SK-N-SH (cell line): ENCODE results near the gene MYOM1. TPM values are rescaled to one million over a fixed set of nuclear protein-coding genes. Genes with fewer than 3 reads are reported as not detected.

Experiments used
- CTCF ChIA-PET: fragments of 300-600, 350-600 bp; formaldehyde crosslinking; extraction: SDS; loops from one replicate; lab custom pipeline; 2021; lab: Yijun Ruan, JAX
- POLR2A ChIA-PET: fragments of 350-600 bp; sonication (Branson Sonifier 250); formaldehyde crosslinking; extraction: SDS; loops from one replicate; lab custom pipeline; 2020; ENCODE audit warnings: antibody characterized with exemption, inconsistent platforms; lab: Yijun Ruan, JAX
- DNase-seq: peaks from one replicate; pipeline ENCODE4 v3.0.0; 2012
- H2AFZ ChIP-seq: fragments of 200-600 bp; sonication (generic); 2 replicates; pipeline ENCODE4 v1.8.1; 2016; ENCODE audit warnings: antibody characterized with exemption, mild to moderate bottlenecking, low read depth
- H3F3A ChIP-seq: fragments of 200-600 bp; sonication (generic); replicated peaks from 2 replicates; pipeline ENCODE3; 2016; ENCODE audit warnings: antibody characterized with exemption, mild to moderate bottlenecking; ENCODE audit not compliant: insufficient read depth
- H3K27ac ChIP-seq, 2 experiments: fragments of 200-500 bp in 1 of 2; fragments of 200-600 bp in 1 of 2; sonication (Bioruptor generic) in 1 of 2; sonication (generic), shearing (Covaris generic) in 1 of 2; 2 replicates each; pipeline versions ENCODE4 v1.5.1 to v1.6.1; 2014 to 2016; ENCODE audit warnings: low read depth in 2 of 2, inconsistent platforms in 1 of 2, low read length in 1 of 2, mild to moderate bottlenecking in 1 of 2, mixed read lengths in 1 of 2
- H3K27me3 ChIP-seq: fragments of 200-600 bp; sonication (generic), shearing (Covaris generic); 2 replicates; pipeline ENCODE4 v1.6.1; 2016; ENCODE audit warnings: mixed run types; ENCODE audit not compliant: insufficient read depth
- H3K36me3 ChIP-seq, 2 experiments: fragments of 200-500 bp in 1 of 2; fragments of 200-600 bp in 1 of 2; sonication (Bioruptor generic) in 1 of 2; sonication (generic) in 1 of 2; replicated peaks in 1 of 2; 2 replicates each; pipeline versions ENCODE3 to v1.5.1; 2014 to 2016; ENCODE audit warnings: low read length in 1 of 2, mild to moderate bottlenecking in 1 of 2; ENCODE audit not compliant: insufficient read depth in 2 of 2, control insufficient read depth in 1 of 2
- H3K4me1 ChIP-seq, 2 experiments: fragments of 200-500 bp in 1 of 2; fragments of 200-600 bp in 1 of 2; sonication (Bioruptor generic) in 1 of 2; sonication (generic), shearing (Covaris generic) in 1 of 2; 2 replicates each; pipeline versions ENCODE4 v1.5.1 to v1.6.1; 2014 to 2016; ENCODE audit warnings: low read depth in 1 of 2, low read length in 1 of 2, mixed run types in 1 of 2; ENCODE audit not compliant: insufficient read depth in 2 of 2, control insufficient read depth in 1 of 2
- H3K4me2 ChIP-seq: fragments of 200-600 bp; sonication (generic), shearing (Covaris generic); 2 replicates; pipeline ENCODE4 v1.6.1; 2017; ENCODE audit warnings: mixed run types
- H3K4me3 ChIP-seq, 2 experiments: fragments of 200-500 bp in 1 of 2; fragments of 200-600 bp in 1 of 2; sonication (Bioruptor generic) in 1 of 2; sonication (generic), shearing (Covaris generic) in 1 of 2; 2 replicates each; pipeline versions ENCODE4 v1.5.1 to v1.8.1; 2014 to 2016; ENCODE audit warnings: low read depth in 2 of 2, inconsistent platforms in 1 of 2, low read length in 1 of 2, mild to moderate bottlenecking in 1 of 2, mixed read lengths in 1 of 2, moderate library complexity in 1 of 2
- H3K79me2 ChIP-seq: fragments of 200-600 bp; sonication (generic); 2 replicates; pipeline ENCODE4 v1.8.1; 2017; ENCODE audit warnings: mild to moderate bottlenecking; ENCODE audit not compliant: insufficient read depth
- H3K9ac ChIP-seq: fragments of 200-600 bp; sonication (generic); 2 replicates; pipeline ENCODE4 v1.6.1; 2017; ENCODE audit warnings: mixed run types
- H3K9me2 ChIP-seq: fragments of 200-600 bp; sonication (generic); 2 replicates; pipeline ENCODE4 v1.6.1; 2017; ENCODE audit warnings: mixed run types
- H3K9me3 ChIP-seq: fragments of 200-600 bp; sonication (generic); 2 replicates; pipeline ENCODE4 v1.6.1; 2017; ENCODE audit warnings: mixed run types, mild to moderate bottlenecking, moderate library complexity
- H4K20me1 ChIP-seq: fragments of 200-600 bp; sonication (generic); 2 replicates; pipeline ENCODE4 v1.6.1; 2017; ENCODE audit warnings: mild to moderate bottlenecking, mixed run types; ENCODE audit not compliant: insufficient read depth
- CHD2 ChIP-seq: fragments of 150-350 bp; IDR thresholded peaks from 2 replicates; pipeline ENCODE4 v1.6.1; 2018; ENCODE audit warnings: low read length; ENCODE audit not compliant: partially characterized antibody
- ELF1 ChIP-seq: IDR thresholded peaks from 2 replicates; pipeline ENCODE4 v1.4.0; 2012
- GABPA ChIP-seq: IDR thresholded peaks from 2 replicates; pipeline ENCODE4 v1.4.0; 2012; ENCODE audit warnings: low read depth, mild to moderate bottlenecking
- GATA2 ChIP-seq: sonication (generic); formaldehyde crosslinking; IDR thresholded peaks from 2 replicates; pipeline ENCODE4 v1.5.0; 2020; ENCODE audit warnings: mild to moderate bottlenecking, missing genetic modification reagents
- MAX ChIP-seq: IDR thresholded peaks from 2 replicates; pipeline ENCODE4 v1.4.0; 2012; ENCODE audit warnings: low read depth
- MEF2A ChIP-seq: IDR thresholded peaks from 2 replicates; pipeline ENCODE4 v1.4.0; 2012; ENCODE audit warnings: low read depth, borderline replicate concordance
- NFIC ChIP-seq: IDR thresholded peaks from 2 replicates; pipeline ENCODE4 v1.4.0; 2012; ENCODE audit warnings: borderline replicate concordance
- POLR2AphosphoS5 ChIP-seq: IDR thresholded peaks from 2 replicates; pipeline ENCODE4 v1.6.1; 2012; ENCODE audit warnings: low read depth, low read length
- RAD21 ChIP-seq: IDR thresholded peaks from 2 replicates; pipeline ENCODE4 v1.6.1; 2012; ENCODE audit warnings: mild to moderate bottlenecking, low read length
- RCOR1 ChIP-seq: fragments of 150-350 bp; IDR thresholded peaks from 2 replicates; pipeline ENCODE4 v1.6.1; 2017; ENCODE audit warnings: antibody characterized with exemption, low read length
- REST ChIP-seq: IDR thresholded peaks from 2 replicates; pipeline ENCODE4 v1.6.1; 2012; ENCODE audit warnings: mild to moderate bottlenecking, low read depth, low read length, moderate library complexity
- TEAD4 ChIP-seq: IDR thresholded peaks from 2 replicates; pipeline ENCODE4 v1.4.0; 2012; ENCODE audit warnings: mild to moderate bottlenecking, borderline replicate concordance; ENCODE audit not compliant: insufficient read depth
- USF1 ChIP-seq: IDR thresholded peaks from 2 replicates; pipeline ENCODE4 v1.4.0; 2012; ENCODE audit warnings: low read depth, borderline replicate concordance
- ZBTB33 ChIP-seq: IDR thresholded peaks from 2 replicates; pipeline ENCODE4 v1.4.0; 2012; ENCODE audit warnings: low read depth, borderline replicate concordance
- WGBS: methylation state at CpG from one replicate; pipeline ENCODE4 v1.1.6; 2017; ENCODE audit warnings: low lambda C conversion rate; 5-methylcytosine and 5-hydroxymethylcytosine counted together
- polyA plus RNA-seq, 3 experiments: library from polyadenylated mRNA; depleted of rRNA; stranded (reverse); fragments of >200 nt; gene quantifications; 2 replicates each; pipeline ENCODE4 v1.2.3, GENCODE V29; 2012

The MYOM1 gene
- polyA plus RNA-seq, 1 of the 3 experiments (the other 2 are of a cell fraction): 0.07 TPM

- Histone ChIP-seq H3K4me2 (no peak overlapping the region), H3K79me2 (no peaks in the 10 kb centered on the region)
- POLR2A ChIA-PET: no interaction called here
- TF ChIP-seq MAX (no peak), REST (no peak), USF1 (no peak), ZBTB33 (no peak), GATA2 (CRISPR knock-in tag) (no peak), RAD21 (no peak)
- TF ChIP-seq, all 33 proteins: peak for 0
- Histone ChIP-seq H3K27ac (no peak overlapping the region), H3F3A (no peaks in the 10 kb centered on the region), H3K4me1 (peaks cover 0 to 6% of the 10 kb centered on the region in 2 experiments; a peak in 1 of 4 replicates), H3K9me3 (no peaks in the 10 kb centered on the region), H3K9ac (no peak overlapping the region), H3K27me3 (no peaks in the 10 kb centered on the region), H3K9me2 (no peaks in the 10 kb centered on the region), H2AFZ (no peak overlapping the region), H3K4me3 (no peak overlapping the region), H3K36me3 (no peaks in the 10 kb centered on the region), H4K20me1 (no peaks in the 10 kb centered on the region)
- DNase-seq: no peak
- 90% methylated on average over 8 of the region's 8 CpGs for WGBS
- CTCF ChIA-PET: interaction anchor here (0.6 to 1.2 kb wide), 2 partner anchors 22 to 453 kb away, joined by 3 to 4 read pairs; no protein-coding TSS in a partner anchor
These were observed 178.9 kb downstream of the MYOM1 start for GRCh38 chr18:3040881-3041280.

- peaks cover 0 to 3% of the 10 kb centered on the region in 2 experiments; a peak in 1 of 4 replicates for H3K4me1 ChIP-seq
- ChIA-PET CTCF (interaction anchor here (0.6 to 1.2 kb wide), 2 partner anchors 23 to 453 kb away, joined by 3 to 4 read pairs; no protein-coding TSS in a partner anchor), POLR2A (no interaction called here)
These were observed 179.6 kb downstream of the MYOM1 start for GRCh38 chr18:3040173-3040572.

More at GRCh38 chr18:3040173-3040572, 179.6 kb downstream of the MYOM1 start:
- no peaks in the 10 kb centered on the region for H3F3A ChIP-seq
- no peak overlapping the region for H2AFZ ChIP-seq
- no peaks in the 10 kb centered on the region for H3K36me3 ChIP-seq
- no peaks in the 10 kb centered on the region for H3K79me2 ChIP-seq
- no peaks in the 10 kb centered on the region for H3K9me3 ChIP-seq
- H3K9me2 ChIP-seq: no peaks in the 10 kb centered on the region
- WGBS: 82% methylated on average over 2 of the region's 2 CpGs
- H3K27ac ChIP-seq: no peak overlapping the region
- no peaks in the 10 kb centered on the region for H4K20me1 ChIP-seq
- TF ChIP-seq RCOR1: no peak
- no peak for TF ChIP-seq ELF1
- TF ChIP-seq NFIC: no peak
- no peak for TF ChIP-seq GATA2 (CRISPR knock-in tag)
- TF ChIP-seq TEAD4: no peak
- TF ChIP-seq CHD2: no peak
- TF ChIP-seq GABPA: no peak
- no peak for TF ChIP-seq POLR2AphosphoS5
- TF ChIP-seq MEF2A: no peak
- no peak overlapping the region for H3K9ac ChIP-seq
- H3K4me3 ChIP-seq: no peak overlapping the region
- DNase-seq: no peak
- H3K4me2 ChIP-seq: no peak overlapping the region
- H3K27me3 ChIP-seq: no peaks in the 10 kb centered on the region
